ENCODE results near the gene CST9. TPM values are rescaled to one million over a fixed set of nuclear protein-coding genes. Genes with fewer than 3 reads are reported as not detected.

CST9 gene
- total RNA-seq, 4 donors from 2014 or later: not detected

DNA sequence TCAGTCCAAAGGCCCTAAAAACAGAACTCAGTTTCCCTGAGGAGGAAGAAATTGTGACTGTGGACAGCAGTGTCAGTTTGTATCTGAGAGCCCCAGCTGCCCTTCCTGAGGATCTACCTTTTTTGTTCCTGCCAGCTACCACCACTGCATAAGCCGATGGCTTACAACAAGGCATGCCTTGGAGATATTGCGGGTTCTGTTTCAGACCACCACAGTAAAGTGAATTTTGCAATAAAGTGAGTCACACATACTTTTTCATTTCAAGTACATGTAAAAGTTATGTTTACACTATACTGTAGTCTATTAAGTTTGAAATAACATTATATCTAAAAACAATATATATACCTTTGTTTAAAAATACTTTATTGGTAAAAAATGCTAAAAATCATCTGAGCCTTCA lies 41.6 kb upstream of the CST9 start:
- H3K27me3 ChIP-seq: no peaks in the 10 kb centered on the region
- no peaks in the 10 kb centered on the region for H3K9me3 ChIP-seq
- no peak for ATAC-seq
- TF ChIP-seq CTCF (IDR thresholded peaks at IDR 0.05) (no peak), POLR2AphosphoS5 (IDR thresholded peaks at IDR 0.05) (no peak), EP300 (IDR thresholded peaks at IDR 0.05) (no peak), POLR2A (IDR thresholded peaks at IDR 0.05) (no peak)
- no peak overlapping the region for H3K27ac ChIP-seq
- H3K4me3 ChIP-seq: no peak overlapping the region
- 100% methylated on average over 1 of the region's 2 CpGs for WGBS, 2 donors (ENCODE audit: low coverage in 1 of 2)
- H3K36me3 ChIP-seq: no peaks in the 10 kb centered on the region
- H3K4me1 ChIP-seq: peaks cover 0 to 6% (median 0%) of the 10 kb centered on the region in 3 donors

DNA sequence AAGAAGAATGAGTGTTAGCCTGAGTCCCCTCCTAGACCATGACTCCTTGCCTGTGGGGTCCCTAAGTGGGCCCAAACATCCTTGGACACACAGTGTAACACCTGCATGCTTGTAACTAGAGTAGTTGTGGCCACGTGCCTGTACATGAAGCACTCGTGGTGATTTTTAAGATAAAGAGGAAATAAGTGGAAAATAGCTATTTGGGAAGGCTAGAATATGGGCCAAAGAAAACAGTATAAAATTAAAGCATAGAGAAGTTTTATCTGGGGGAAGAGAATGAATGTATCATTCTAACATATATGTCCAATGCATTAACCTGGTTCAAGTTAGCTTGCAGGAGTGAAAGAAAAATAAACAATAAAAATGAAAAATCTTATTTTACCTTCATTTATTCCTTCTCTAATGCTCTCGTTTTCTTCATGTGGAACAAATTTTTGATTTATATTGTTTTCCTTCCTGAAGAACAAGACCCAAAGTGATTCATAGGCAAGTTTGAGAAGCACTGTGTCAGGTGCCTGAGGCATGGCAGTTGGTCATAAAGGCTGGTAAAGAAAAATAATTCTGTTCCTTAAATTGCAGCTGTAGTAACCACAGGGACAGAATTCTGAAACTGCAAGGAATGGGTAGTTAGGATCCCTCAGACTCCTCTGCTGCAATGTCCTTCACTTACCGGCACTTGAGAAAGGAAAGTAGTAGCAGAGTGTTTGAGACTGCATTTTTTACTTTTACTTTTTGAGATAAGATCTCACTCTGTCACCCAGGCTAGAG lies 40.6 kb upstream of the CST9 start:
- Histone ChIP-seq H3K4me3 (no peak overlapping the region), H3K36me3 (no peaks in the 10 kb centered on the region), H3K9me3 (no peaks in the 10 kb centered on the region), H3K27me3 (no peaks in the 10 kb centered on the region), H3K27ac (no peak overlapping the region), H3K4me1 (peaks cover 0 to 17% (median 0%) of the 10 kb centered on the region in 3 donors)
- TF ChIP-seq CTCF (IDR thresholded peaks at IDR 0.05): no peak
- no peak for TF ChIP-seq POLR2A (IDR thresholded peaks at IDR 0.05)
- no peak for TF ChIP-seq EP300 (IDR thresholded peaks at IDR 0.05)
- no peak for TF ChIP-seq POLR2AphosphoS5 (IDR thresholded peaks at IDR 0.05)
- WGBS, 2 donors (ENCODE audit: low coverage in 1 of 2): 46 to 53% methylated on average over 3 to 4 of the region's 4 CpGs
- ATAC-seq: no peak

- Histone ChIP-seq H3K27me3 (no peaks in the 10 kb centered on the region), H3K4me3 (no peak overlapping the region), H3K36me3 (no peaks in the 10 kb centered on the region), H3K9me3 (no peaks in the 10 kb centered on the region), H3K27ac (no peak overlapping the region), H3K4me1 (peaks cover 0 to 20% (median 0%) of the 10 kb centered on the region in 3 donors)
- TF ChIP-seq POLR2A (IDR thresholded peaks at IDR 0.05): no peak
- TF ChIP-seq CTCF (IDR thresholded peaks at IDR 0.05): no peak
- no peak for TF ChIP-seq POLR2AphosphoS5 (IDR thresholded peaks at IDR 0.05)
- TF ChIP-seq EP300 (IDR thresholded peaks at IDR 0.05): no peak
- WGBS, 2 donors (ENCODE audit: low coverage in 1 of 2): 75 to 100% methylated on average over 1 of the region's 1 CpG
- ATAC-seq: no peak
These were observed 39.9 kb upstream of the CST9 start for GRCh38 chr20:23645575-23645974.

DNA sequence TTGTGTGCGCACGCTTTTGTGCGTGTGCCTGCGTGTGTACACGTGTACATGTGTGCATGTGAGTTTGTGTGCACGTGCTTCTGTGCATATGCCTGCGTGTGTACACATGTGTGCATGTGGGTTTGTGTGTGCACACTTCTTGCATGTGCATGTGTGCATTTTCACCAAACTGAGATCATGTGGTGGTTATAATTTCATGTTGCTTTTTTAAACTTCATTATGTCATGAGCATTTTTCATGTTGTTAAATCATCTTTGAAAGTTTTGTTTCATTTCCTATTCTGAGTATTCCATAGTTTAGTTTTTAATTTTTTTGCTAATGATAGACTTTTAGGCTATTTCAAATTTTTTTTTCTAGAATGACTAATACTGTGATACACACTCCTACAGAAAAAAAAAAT lies 38.4 kb upstream of the CST9 start:
- Histone ChIP-seq H3K27ac (no peak overlapping the region), H3K36me3 (no peaks in the 10 kb centered on the region), H3K4me1 (peaks cover 0 to 20% (median 0%) of the 10 kb centered on the region in 3 donors), H3K27me3 (no peaks in the 10 kb centered on the region), H3K9me3 (no peaks in the 10 kb centered on the region), H3K4me3 (no peak overlapping the region)
- TF ChIP-seq POLR2AphosphoS5 (IDR thresholded peaks at IDR 0.05): no peak
- WGBS, 2 donors (ENCODE audit: low coverage in 1 of 2): 94 to 97% methylated on average over 7 of the region's 7 CpGs
- ATAC-seq: no peak

DNA sequence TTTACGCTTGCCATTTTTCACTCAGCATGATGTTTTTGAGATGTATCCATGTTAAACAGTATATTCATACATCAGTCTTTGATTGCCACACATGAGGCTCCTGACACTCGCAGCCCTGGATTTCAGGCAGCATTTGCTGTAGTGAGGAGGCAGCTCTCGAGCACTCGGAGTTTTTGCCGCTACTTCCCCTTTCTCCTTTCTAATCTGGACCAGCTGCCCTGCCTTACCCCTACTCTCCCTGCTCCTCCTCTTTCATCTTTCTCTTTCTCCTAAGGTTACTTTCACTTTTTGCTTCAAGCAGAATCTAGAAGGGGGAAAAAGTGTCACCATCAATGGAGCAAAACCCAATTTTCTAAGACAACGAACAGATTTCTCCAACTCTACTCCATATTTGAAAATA lies 37.9 kb upstream of the CST9 start:
- Histone ChIP-seq H3K27ac (no peak overlapping the region), H3K4me3 (no peak overlapping the region), H3K27me3 (no peaks in the 10 kb centered on the region), H3K9me3 (no peaks in the 10 kb centered on the region), H3K36me3 (no peaks in the 10 kb centered on the region), H3K4me1 (peaks cover 0 to 21% (median 0%) of the 10 kb centered on the region in 3 donors)
- ATAC-seq: no peak
- WGBS, 2 donors (ENCODE audit: low coverage in 1 of 2): 78 to 79% methylated on average over 6 of the region's 6 CpGs
- TF ChIP-seq CTCF (IDR thresholded peaks at IDR 0.05): no peak

All from gastroesophageal sphincter (tissue), 4 donors.